Head of caudate nucleus (tissue), 42 donors: Measurements from ENCODE around the gene RXRG.

Source experiments
- DNase-seq, 42 donors: peaks; one replicate each; pipeline versions ENCODE4 v3.0.0 to v3.0.0-alpha.2; 2020 to 2021; ENCODE audit warnings: mixed read lengths in 7 of 42
- intact Hi-C: fragments of 100-400 bp; cut with DNase I; formaldehyde crosslinking; loops from one replicate; pipeline ENCODE4 v1.15.0; 2022

RXRG gene

GRCh38 chr1:165454091-165454610 is 9.2 kb upstream of the RXRG start:
- no peak for DNase-seq
- intact Hi-C loops, result no loop called here

DNA sequence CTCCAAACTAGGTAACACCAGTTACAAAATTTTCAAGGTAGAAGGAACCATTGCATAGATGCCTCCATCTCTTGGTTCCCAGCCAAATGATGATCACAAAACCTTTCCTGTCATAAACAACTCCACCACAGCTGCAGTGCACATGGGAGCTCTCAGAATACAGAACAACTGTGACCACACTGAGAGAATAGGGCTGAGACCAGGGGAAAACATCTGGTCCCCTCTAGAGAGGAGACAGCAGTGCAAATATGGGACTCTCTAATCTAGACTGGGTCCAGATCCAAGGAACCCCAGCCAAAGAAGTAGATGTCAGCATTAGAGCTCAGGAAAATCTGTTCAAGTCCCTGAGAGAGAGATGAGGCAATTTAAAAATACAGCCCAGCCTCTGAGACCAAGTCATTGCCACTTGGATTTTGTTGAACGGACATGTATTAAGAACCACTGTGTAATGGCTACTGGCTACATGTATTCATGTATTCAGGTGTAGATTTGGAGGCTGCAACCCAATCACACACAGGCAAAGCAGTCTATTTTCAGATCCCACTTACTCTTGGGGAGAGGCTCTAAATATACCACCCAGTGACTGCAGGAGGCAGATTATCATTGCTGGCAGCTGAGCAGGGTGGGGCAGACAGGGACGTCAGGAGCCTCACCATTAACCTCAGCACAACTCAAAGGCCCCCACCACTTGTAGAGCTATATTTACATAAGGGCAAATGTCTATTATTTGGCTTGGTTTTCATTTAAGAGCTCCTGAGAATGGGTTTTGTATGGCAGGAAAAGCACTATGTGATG is 7.6 kb upstream of the RXRG start:
- intact Hi-C loops, result no loop called here
- peak in 1 of 42 donors; percentile 13 for DNase-seq

DNA sequence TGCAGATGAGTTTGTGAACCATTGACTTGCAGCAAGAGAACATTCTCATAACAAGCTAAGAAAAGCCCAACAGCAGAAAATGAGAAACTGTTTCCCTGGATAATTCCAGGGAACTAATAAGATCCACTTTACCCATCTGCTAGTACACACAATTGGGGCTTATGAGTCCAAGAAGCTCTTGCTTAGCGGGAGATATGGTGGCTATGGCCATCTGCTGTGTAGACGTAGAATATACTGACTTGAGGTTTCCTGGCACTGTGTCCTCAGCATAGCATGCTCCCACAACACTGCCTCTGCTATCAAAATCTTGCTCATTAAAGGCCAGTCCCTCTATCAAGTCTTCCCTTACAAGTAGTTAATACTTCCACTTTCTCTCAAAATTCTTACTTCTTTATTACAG is 6.8 kb upstream of the RXRG start:
- intact Hi-C loops, result no loop called here

DNA sequence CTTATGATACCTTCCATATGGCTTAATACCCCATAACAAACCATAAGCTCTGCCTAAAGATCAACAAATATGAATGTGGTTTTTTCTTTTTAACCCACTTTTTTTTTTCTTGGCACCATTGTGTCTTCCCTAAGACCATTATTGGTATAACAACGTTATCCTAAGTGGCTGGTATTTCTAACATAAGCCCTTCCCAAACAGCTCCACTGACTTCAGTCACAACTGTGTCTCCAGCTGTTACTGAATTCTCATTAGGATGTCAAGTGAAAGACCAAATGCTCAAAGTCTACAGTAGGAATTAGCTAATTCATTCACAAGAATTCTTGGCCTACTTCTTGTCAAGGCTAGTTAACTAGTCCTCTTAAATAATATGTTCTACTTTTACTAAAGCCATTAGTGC is 4.2 kb upstream of the RXRG start:
- intact Hi-C loops, result no loop called here

More for the DNA sequence above, 6.8 kb upstream of the RXRG start:
- DNase-seq, result peak in 1 of 42 donors; percentile 7

DNA sequence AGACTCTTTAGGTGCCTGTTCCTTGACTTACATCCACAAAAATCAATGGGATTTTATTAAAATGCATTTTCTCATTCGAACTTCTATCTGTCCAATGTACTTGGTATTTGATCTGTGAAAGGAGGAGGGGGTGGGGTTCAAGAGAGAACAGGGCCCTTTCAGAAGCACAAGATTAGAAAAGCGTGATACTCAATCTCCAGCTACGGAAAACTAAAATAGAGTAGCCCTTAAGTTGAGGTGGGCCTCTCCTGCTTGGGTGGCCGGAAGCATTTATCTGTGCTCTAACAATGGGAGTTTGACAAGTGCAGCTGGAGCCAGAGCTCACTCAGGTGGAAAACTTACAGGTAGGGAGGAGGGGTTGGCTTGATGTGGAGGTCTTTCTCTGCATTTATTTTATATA is 462 bp upstream of the RXRG start:
- intact Hi-C loops, result no loop called here
- DNase-seq, result no peak

More for the DNA sequence above, 4.2 kb upstream of the RXRG start:
- no peak for DNase-seq

DNA sequence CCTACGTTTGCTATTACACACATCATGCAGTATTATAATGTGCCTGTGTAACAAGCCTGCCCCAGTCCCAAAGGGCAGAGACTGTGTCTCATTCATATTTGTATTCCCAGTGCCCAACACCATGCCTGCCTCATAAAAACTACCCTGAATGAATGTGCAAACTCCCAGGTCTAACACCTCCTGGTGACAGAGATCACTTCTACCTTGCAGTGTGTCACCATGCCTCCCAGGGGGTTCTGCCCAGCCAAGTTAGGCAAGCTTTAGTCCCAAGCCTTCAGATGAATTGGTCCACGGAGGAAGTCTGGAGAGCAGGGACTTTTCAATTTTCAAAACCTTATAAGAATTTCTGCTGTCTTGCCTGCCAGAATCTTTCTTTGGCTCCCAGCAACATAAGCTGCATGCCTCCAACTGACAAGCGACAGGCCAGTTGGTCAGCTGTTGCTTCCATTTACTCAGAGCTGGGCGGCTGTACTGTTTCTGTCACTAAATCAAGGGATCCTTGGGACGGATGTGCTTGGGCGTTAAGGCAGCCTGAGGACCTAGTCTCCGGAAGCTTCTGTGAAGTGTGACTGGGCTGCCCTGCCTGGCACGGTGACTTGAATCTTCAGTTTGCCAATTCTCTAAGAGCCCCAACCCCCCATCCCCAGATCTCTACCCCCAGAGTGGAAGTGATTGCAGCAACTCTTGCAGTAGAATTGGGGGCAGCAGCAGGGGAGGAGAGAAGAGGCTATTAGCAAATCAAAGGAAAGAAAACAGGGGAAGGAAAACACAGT is 1.2 kb downstream of the RXRG start:
- peak in 29 of 42 donors; percentile 20 to 71 (median 43) for DNase-seq
- intact Hi-C loops, result no loop called here

DNA sequence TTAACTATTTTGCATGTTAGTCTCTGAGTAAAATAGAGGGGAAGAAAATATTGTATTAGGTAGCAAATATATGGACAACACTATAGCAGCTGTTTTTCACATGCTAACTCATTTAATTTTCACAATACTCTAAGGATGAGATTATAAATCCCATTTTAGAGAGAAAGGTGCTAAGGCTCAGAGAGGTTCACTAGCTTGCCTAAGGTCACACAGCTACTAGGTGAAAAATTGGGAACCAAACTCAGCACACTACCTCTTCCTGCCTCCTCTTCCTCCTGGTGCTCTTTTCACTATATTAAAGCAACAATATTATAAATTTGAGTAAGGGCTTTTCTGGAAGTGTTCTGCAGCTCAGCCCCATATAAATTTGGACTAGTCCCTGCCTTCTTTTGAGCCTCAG is 2.3 kb downstream of the RXRG start:
- DNase-seq, result no peak
- intact Hi-C loops, result no loop called here

GRCh38 chr1:165442053-165442452 is 2.9 kb downstream of the RXRG start:
- intact Hi-C loops, result no loop called here
- no peak for DNase-seq

GRCh38 chr1:165441166-165441880 is 3.6 kb downstream of the RXRG start:
- intact Hi-C loops, result no loop called here
- no peak for DNase-seq

GRCh38 chr1:165439330-165439729 is 5.6 kb downstream of the RXRG start:
- intact Hi-C loops, result no loop called here
- DNase-seq, result peak in 3 of 42 donors; percentile 4 to 52 (median 11)

- DNase-seq, result no peak
- intact Hi-C loops, result no loop called here
Observed at GRCh38 chr1:165436994-165437393, 7.9 kb downstream of the RXRG start.

DNA sequence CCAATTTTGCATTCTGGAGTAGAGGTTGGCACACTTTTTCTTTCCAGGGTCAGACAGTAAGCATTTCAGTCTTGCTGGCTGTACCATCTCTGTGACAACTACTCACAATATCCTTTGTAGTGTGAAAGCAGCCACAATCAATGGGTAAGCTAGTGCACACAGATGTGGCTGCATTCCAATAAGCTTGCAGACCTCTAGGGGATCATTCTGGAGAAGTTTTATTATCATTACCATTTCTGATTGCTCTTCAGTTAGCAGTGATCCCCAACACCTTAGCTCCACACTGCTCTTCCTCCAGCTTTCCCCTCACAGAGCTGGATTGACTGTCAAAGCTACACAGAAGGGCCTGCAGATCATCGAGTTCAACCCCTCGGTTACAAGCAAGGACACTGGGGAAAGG is 9.1 kb downstream of the RXRG start:
- DNase-seq, result no peak
- intact Hi-C loops, result no loop called here

- peak in 1 of 42 donors; percentile 39 for DNase-seq
- intact Hi-C loops, result no loop called here
Observed at GRCh38 chr1:165434281-165434680, 10.6 kb downstream of the RXRG start.

DNA sequence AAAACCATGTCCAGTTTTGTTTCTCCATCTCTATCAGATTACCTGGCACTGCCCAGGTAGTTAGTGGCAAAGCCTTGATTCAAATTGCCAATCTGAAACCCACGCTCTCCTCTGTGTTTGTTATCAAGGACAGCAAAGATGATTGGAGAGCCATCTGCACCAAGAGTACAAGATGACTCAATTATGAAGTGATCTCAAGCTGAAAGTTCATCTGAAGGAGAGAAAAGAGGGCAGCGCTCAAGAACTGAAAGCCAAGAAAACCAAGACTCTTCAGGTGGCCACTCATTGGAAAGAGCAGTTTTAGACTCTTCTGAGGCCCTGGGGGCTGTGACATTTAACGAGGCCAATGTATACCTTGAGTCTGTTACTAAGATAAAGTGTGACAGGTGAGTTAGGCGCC is 13.8 kb downstream of the RXRG start:
- intact Hi-C loops, result no loop called here
- DNase-seq, result no peak

- intact Hi-C loops, result no loop called here
- DNase-seq, result no peak
Observed at GRCh38 chr1:165426745-165427144, 18.2 kb downstream of the RXRG start.

DNA sequence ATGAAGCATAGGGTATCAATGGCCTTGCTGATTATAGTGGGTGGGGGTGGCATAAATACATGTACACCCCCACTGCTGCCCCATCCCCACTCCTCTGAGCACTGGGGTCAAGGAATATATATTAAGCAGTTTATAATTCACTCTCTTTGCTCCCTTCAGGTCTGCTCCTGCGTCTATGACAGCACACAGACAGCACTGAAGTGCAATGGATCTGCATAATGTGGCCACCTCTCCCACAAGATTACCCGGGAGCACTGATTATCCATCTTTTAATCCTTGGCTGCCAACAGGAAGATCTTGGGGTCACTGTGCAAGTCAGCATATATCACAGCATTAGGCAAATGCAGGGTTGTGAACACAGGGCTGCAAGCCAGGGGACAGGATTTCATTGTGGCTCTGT is 19.3 kb downstream of the RXRG start:
- intact Hi-C loops, result no loop called here

DNA sequence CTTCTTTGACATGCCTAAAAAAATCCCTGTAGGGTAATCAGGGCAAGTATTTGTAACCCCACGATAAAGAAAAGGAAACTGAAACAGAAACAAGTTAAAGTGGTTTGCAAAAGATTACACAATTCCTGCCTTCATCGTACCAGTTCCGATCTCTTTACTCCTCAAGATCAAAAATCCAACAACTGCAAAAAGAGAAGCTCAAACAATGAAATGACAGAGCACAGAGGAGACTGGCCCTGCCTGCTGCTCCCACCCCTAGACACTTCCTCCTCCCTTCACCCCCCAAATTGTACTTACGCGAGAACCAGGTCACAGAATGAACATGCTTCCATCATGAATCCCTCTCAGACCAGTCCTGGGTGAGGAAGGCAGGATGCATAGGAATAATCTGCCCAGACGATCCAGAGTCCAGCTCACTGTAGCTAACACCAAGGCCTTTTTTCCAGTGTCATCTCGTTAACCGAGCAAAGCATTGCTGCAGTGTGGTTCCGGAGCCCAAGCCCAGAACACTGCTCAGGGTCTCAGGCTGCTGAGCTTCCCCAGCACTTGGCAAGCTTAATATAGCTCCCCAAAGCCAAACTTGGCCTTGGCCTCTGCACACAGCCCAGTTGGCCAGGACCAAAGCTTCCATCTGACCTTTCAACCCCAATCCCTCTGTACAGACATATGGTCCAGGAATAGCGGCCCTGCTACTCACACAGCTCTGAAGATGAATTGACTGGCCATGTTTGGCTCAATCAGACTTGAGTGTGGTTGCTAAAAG is 20.3 kb downstream of the RXRG start:
- intact Hi-C loops, result no loop called here
- DNase-seq, result no peak

More for the DNA sequence above, 19.3 kb downstream of the RXRG start:
- DNase-seq, result no peak

DNA sequence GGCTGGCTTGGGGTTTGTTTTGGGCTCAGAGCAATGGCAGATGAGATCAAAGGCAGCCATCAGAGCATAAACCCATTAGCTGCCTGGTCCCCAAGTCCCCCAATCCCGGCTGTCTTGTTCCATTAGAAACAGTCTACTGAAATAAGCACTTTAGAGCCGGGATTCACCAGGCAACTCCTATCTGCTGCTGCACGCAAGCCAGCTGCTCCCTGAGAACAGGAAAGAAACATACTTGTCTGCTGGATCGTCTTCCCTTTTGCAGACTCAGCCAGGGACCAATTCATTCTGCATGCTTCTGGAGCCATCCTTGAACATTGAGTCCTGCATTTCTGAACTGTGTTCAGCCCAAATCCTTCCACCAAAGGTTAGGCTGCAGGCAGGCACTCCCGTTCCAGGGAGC is 21.8 kb downstream of the RXRG start:
- intact Hi-C loops, result no loop called here
- DNase-seq, result peak in 1 of 42 donors; percentile 47

GRCh38 chr1:165420655-165421054 is 24.3 kb downstream of the RXRG start:
- DNase-seq, result no peak
- intact Hi-C loops, result no loop called here
